Testis (tissue), 2 donors: ENCODE data around the gene TMEM222.

Experiments
- CTCF ChIP-seq, 3 experiments: fragments of 450-650 bp in 2 of 3; fragments of 200-600 bp in 1 of 3; sonication (generic) in 1 of 3; IDR thresholded peaks; one replicate each; pipeline ENCODE4 v1.5.1; 2016 to 2019; ENCODE audit warnings: antibody characterized with exemption in 3 of 3, mild to moderate bottlenecking in 2 of 3, moderate library complexity in 1 of 3
- POLR2A ChIP-seq: fragments of 450-650 bp; IDR thresholded peaks from one replicate; pipeline ENCODE4 v1.6.1; 2017; ENCODE audit warnings: antibody characterized with exemption, mild to moderate bottlenecking, moderate library complexity

DNA sequence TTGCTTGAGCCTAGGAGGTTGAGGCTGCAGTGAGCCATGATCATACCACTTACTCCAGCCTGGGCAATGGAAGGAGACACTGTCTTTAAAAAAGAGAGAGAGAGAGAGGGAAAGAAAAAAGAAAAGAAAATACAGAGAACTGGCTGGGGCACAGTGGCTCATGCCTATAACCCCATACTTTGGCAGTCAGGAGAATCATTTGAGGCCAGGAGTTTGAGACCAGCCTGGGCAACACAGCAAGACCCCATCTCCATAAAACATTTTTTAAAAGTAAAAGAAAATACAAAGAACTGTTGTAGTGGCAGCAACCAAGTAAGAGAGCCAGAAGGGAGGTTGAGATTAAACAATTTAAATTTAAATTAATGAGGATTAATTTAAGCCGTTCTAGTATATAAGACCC is 47.8 kb upstream of the TMEM222 start:
- TF ChIP-seq CTCF (IDR thresholded peaks at IDR 0.05) (no peak), POLR2A (no peak)
